ENCODE data around the gene C16orf86.
A peak's percentile ranks its signal among the peaks of the same experiment; 100 is the strongest.

The C16orf86 gene

GRCh38 chr16:67654403-67654911 is 12.2 kb upstream of the C16orf86 start:
- DNase-seq = peak; percentile 19

GRCh38 chr16:67655363-67655762 is 11.3 kb upstream of the C16orf86 start:
- no peak for DNase-seq

GRCh38 chr16:67656344-67657016 is 10.1 kb upstream of the C16orf86 start:
- DNase-seq = no peak

- no peak for DNase-seq
These were observed 9.5 kb upstream of the C16orf86 start for GRCh38 chr16:67657017-67657608.

DNA sequence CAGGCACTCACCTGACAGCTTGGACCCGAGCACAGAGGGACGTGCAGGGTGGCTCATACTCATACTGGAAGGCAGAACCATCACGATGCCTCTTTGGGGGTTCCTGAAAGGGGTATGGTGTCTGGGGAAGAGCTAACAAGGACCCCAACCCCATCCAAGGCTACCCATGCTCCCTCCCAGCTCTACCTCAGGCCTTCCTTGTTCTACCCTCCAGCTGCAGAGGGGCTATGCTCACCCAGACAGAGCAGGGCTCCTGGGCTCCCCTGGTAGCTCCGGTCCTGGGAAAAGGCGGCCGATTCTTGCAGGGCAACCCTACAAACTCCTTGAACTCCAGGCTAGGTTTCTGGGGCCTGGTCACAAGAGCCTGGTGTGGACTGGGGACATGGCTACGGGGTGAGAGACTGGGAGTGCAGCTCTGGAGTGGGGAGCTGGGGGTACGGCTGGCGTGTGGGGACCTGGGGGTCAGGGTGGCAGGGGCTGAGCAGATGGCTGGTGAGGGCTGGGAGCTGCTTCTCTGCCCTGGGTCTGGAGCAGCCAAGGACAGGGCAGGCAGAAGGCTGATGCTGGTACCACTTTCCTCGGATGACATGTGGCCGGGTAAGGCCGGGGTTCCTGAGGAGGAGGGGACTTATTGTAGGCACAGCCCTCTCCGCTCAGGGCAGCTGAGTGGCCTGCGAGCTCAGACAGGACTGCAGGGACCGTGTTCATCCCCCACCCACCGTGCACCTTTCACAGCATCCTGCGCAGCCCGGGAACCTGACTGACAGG is 8.7 kb upstream of the C16orf86 start:
- peak; percentile 14 for DNase-seq

GRCh38 chr16:67658849-67659674 is 7.6 kb upstream of the C16orf86 start:
- no peak for DNase-seq

DNA sequence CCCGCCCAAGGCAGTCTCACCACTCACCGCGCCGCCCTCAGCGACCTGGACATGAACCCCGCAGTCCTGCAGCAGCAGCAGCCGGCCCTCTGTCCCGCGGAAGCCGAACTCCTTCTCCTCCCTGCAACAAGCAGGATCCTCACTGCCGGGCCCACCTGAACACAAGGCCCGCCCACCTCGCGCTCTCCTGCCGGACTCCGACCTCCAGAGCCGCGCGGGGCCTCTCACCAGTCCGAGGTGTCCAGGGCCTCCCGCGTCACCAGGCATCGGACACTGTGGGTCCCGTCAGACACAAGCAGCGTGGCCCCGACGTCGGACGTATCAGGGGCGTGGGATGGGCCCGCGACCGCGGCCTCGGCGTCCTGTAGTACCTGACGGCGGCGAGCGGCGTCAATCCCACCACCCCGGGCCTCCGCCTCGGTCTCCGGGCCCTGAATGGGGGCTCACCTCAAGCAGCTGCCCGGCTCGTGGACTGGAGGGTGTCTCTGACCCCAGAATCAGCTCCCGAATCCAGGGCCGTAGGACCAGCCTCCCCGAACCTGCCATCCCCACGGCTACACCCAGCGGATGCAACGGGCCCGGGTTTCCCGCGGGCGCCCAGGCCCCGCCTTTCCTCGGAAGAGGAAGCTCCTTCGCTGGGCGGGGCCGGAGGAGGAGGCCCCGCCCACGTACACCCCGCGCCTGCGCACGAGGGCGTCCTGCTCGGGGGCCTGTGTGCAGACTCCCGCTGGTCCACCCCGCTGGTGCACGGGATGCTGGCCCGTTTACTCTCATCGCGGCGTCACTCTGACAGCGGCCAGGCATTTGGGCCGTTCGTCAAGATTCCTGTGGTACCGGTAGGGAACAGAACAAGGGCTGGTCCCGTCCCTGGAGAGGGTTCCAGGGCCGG is 6.7 kb upstream of the C16orf86 start, which contains the start of gene ACD:
TSS of gene ACD (minus strand) at position 586 of the 889 bp plus-strand sequence. CDS start at position 546, 40 bp downstream.
- peak; percentile 95 for DNase-seq

DNA sequence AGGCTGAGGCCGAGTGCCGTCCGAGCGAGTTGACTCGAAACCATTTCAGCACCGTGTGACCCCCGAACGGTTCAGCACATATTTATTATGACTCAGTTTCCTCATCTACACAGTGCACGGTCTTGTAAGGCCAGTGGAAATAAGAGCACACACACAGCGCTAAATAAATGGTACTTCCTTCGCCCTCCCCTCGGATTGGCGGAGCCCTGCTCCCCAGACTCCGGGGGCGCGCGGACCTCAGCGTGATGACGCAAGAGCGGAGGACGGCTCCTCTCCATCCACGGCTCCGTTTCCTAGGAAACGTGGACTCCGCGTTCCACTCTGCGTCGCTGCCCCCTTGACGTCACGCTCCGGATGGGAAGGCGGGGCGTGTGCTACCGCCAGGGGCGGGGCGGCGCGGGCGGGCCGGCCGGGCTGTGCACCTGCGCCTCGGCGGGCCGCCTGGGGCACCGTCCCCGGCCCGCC is 6.0 kb upstream of the C16orf86 start, which contains the start of gene PARD6A:
TSS of gene PARD6A (plus strand) at position 397 of the 465 bp plus-strand sequence. CDS start 79 bp downstream, outside the sequence.
- DNase-seq = peak; percentile 97

DNA sequence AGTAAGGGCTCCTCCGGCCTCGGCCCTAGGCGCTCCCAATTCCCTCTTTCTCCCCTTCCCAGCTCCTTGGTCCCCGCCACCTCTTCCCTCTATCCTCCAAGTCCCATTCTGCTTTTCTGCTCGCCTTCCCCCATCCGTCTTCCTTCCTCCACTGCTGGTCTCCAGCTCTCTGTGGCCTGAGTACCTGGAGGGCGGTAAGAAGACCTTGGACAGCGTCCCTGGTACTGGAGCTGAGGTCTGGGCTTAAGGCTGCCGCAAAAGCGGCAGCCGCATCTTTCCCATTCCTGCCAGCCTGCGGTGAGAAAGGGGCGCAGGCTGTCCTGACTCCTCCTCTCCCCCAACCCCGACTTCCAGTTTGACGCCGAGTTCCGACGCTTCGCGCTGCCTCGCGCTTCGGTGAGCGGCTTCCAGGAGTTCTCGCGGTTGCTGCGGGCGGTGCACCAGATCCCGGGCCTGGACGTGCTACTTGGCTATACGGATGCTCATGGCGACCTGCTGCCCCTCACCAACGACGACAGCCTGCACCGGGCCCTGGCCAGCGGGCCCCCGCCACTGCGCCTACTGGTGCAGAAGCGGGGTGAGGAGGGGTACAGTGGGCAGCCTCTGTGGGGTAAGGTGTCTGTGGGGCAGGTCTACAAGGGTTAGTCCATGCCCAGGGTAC is 5.4 kb upstream of the C16orf86 start:
- no peak for DNase-seq

DNA sequence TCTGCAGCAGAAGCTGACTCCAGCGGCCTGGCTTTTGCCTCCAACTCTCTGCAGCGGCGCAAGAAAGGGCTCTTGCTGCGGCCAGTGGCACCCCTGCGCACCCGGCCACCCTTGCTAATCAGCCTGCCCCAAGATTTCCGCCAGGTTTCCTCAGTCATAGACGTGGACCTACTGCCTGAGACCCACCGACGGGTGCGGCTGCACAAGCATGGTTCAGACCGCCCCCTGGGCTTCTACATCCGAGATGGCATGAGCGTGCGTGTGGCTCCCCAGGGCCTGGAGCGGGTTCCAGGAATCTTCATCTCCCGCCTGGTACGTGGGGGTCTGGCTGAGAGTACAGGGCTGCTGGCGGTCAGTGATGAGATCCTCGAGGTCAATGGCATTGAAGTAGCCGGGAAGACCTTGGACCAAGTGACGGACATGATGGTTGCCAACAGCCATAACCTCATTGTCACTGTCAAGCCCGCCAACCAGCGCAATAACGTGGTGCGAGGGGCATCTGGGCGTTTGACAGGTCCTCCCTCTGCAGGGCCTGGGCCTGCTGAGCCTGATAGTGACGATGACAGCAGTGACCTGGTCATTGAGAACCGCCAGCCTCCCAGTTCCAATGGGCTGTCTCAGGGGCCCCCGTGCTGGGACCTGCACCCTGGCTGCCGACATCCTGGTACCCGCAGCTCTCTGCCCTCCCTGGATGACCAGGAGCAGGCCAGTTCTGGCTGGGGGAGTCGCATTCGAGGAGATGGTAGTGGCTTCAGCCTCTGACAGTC is 4.5 kb upstream of the C16orf86 start:
- DNase-seq = peak; percentile 28

DNA sequence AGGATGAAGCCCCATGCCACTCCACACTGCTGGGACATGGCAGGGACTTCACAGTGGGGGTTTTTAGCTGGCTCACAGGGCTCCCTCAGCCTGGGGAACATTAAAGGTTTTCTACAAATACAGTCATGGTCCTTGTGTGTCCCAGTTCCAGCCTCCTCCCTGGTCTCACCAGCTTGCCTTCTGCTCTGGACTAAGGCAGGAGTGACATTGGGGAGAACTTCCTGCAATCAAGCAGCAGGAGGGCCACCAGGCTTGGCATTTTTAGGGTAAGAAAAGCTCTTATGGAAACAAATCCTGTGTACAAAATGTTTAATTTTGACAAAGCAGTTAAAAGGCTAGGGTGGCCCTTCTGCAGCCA is 4.0 kb upstream of the C16orf86 start:
- DNase-seq = no peak

DNA sequence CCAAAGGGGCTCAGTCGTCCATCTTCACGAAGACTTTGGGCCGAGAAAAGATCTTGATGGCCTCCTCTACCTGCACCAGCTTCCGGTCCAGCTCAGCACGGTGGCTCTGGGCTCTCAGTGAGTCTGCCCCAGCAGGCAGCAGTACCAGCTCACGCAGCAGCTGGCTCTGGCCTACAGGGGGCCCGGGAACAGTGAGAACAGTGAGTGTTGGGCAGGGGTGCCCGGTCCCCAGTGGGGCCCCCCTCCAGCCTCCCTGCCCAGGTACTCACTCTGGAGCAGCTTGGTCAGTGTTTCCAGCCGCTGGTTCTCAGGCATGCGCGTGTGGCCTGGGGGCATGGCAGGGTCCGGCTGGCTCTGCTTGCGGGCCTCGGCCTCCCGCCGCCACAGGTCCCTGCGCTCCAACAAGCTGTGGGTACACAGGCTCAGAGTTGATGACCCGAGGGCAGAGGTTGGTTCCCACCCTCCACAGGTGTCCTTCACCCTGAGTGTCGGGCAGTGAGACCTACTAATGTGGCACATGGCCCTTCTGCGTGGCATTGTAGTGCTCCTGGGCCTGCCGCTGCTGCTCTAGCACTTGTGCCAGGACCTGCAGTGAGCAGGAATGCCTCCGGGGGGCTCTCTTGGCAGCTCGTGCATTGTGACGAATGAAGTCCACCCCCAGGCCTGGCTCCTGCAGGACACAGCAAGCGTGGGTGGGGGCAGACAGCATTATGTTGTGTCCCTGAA is 3.3 kb upstream of the C16orf86 start:
- DNase-seq = peak; percentile 44

- peak; percentile 18 for DNase-seq
These were observed 2.8 kb upstream of the C16orf86 start for GRCh38 chr16:67663877-67664222.

GRCh38 chr16:67664258-67664657 is 2.4 kb upstream of the C16orf86 start:
- no peak for DNase-seq

GRCh38 chr16:67664871-67665270 is 1.7 kb upstream of the C16orf86 start:
- DNase-seq = no peak

DNA sequence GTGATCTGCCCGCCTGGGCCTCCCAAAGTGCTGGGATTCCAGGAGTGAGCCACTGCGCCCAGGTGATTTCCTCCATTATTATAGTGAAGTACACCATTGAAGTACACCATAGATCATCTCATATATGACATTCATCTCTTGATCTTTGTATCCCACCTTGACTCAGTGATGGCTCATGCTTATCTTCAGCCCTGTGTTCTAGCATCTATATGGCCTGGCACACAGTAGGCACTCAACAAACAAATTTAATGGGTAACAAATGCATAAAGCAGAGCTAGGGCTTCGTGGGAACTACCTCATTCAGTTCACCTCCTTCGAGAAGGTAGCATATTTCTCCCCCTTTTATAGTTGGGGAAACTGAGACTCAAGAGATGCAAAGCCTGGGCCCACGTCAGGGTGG is 1.0 kb upstream of the C16orf86 start:
- DNase-seq = no peak

GRCh38 chr16:67666032-67666551 is 522 bp upstream of the C16orf86 start:
- no peak for DNase-seq

GRCh38 chr16:67667453-67667816 is 821 bp downstream of the C16orf86 start:
- DNase-seq = no peak

DNA sequence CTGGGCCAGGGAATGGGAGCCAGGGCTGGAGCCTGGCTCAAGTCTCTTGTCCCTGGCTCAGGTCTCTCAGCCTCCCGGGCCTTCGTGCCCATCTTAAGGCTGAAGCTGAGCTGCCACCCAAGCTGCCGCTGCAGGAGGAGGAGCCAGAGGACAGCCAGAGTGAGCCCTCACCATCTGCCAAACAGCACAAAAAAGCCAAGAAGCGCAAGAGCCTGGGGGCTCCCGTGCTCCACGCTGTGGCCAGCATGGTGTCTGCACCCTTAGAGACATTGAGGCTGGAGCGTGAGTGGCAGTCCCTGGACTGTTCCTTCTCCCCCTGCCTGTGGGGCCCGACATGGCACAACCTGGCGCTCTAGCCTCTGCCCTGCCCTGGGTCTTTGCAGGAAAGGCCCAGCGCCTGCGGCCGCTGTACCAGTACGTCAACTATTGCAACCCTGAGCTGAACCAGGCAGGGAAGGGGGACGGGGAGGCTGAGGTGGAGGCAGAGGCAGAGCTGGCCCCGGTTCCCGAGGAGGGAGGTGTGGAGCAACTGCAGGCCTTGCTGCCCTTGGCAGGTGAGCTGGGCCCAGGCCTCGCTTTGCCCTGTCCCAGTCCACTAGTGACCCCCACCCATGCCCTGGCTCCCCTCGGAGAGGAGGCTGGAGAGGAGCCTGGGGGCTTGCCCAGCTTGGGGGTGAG is 1.3 kb downstream of the C16orf86 start:
- peak; percentile 93 for DNase-seq

All from femur (tissue), 1 donor.